GM21515 (cell line): ENCODE results near the gene GCAT.

Source experiments
- ATAC-seq: cut with Tn5 transposase; IDR thresholded peaks from one replicate; pipeline ENCODE4 v1.9.1; 2021; ENCODE audit not compliant: unreplicated experiment

GCAT gene

DNA sequence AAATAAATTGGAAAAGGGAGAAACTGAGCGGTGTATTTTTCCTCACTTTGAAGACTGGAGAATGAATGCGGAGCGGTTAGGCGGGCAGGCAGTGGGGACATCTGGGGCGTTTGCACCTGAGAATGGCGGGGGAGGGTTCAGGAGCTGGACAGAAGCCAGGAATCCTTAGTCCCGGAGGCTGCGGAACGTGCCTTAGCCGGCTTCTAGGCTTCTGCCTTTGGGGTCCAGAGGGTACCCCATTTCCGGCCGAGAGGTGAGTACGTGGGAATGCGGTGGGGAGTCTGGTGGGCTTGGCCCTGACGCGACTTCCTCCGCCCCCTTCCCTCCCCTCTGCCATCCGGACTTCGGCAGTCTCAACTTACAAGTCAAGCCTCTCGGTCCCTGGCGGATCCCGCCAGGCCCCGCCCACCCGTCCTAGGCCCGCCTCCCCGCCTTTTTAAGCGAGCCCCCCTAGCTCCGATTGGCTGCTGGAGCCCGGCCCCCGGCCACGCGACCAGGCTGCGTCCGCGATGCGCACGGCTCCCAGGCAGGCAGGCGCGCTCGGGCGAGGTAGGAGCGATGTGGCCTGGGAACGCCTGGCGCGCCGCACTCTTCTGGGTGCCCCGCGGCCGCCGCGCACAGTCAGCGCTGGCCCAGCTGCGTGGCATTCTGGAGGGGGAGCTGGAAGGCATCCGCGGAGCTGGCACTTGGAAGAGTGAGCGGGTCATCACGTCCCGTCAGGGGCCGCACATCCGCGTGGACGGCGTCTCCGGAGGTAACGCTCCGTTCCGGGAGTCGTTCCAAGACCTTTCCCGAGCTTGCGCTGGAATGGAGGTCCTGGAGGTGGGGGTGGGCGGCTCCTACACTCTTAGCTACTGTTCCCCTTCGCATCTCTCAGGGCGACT lies at the start of gene GCAT:
Gene GCAT, plus strand, starts transcription at position 525 of the 884 bp plus-strand sequence. Its CDS starts 34 bp downstream, at position 559.
- peak; percentile 82 for ATAC-seq

GRCh38 chr22:37758694-37759093 lies 49.0 kb upstream of the GCAT start:
- ATAC-seq: no peak

- ATAC-seq: no peak
Measured at GRCh38 chr22:37759281-37759680, 48.5 kb upstream of the GCAT start.

DNA sequence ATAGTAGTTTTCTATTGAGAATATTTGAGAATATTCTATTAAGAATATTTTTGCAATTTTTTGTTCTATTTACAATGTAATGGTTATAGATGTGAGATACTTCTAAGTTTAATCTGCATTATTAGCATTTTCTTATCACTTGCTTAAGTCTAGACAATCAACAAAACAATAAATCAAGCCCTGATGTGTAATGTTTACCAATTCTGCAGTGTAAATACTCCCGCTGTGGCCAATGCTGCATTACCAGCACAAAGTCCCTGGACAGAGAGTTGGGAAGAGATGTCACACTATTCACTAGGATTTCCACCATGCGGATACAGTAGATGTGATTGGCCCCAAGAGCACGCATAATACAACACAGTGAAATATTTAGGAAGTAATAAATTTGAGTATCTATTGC lies 47.6 kb upstream of the GCAT start:
- ATAC-seq: no peak

DNA sequence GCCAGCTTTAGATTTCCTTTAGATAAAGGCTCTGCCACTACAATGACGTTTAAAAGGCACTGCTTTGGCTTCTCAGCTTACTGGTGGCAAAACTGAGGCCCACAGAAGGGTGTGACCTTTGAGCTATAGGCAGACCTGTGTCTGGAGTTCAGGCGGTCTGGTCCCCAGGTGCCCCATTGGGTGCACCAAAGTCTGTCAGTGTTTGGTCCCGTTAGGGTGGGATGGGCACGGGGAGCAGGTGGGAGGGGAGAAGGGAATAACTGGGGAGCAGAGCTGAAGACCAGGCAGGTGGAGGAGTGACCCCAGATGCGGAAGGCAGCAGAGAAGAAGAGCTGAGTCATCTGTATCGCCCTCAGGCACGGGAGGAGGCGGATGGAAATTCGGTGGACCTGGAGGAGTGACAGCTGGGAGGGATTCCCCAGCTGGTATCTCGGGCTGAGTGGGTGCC lies 45.3 kb upstream of the GCAT start:
- no peak for ATAC-seq

- no peak for ATAC-seq
Measured at GRCh38 chr22:37763012-37763411, 44.7 kb upstream of the GCAT start.

DNA sequence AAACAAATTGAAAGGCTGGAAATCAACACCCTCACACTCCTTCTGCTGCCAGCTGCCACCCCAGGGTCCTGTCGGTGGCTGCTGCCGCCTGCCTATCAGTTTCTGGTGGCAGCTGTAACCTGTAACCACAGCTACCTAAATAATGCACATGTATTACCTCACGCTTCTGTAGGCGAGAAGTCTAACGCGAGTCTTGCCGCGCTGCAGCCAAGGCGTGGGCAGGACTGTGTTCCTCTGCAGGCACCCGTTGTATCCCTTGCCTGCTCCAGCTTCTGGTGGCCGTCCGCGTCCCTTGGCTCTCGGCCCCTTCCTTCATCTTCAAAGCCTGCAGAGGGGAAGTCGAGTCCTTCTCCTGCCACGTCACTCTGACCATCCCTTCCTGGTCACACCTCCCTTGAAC lies 44.1 kb upstream of the GCAT start:
- no peak for ATAC-seq

DNA sequence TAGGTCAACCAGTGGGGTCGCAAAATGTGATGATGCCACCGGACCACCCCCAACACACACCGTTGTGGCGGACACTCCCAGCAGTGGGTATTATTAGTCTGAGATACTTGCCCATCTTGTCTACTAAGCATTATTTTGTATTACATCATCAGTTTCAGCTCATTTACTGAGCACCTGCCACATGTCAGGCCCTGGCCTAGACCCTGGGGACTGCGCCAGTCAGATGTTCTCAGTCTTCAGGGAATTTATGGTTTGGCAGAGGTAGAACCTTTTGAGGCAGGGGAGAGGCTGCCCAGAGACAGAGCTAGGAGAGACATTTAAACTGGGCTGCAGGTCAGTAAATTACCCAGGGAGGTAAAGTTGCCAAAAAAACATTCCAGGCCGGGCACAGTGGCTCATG lies 43.1 kb upstream of the GCAT start:
- no peak for ATAC-seq

- ATAC-seq: no peak
Measured at GRCh38 chr22:37765498-37765897, 42.2 kb upstream of the GCAT start.

DNA sequence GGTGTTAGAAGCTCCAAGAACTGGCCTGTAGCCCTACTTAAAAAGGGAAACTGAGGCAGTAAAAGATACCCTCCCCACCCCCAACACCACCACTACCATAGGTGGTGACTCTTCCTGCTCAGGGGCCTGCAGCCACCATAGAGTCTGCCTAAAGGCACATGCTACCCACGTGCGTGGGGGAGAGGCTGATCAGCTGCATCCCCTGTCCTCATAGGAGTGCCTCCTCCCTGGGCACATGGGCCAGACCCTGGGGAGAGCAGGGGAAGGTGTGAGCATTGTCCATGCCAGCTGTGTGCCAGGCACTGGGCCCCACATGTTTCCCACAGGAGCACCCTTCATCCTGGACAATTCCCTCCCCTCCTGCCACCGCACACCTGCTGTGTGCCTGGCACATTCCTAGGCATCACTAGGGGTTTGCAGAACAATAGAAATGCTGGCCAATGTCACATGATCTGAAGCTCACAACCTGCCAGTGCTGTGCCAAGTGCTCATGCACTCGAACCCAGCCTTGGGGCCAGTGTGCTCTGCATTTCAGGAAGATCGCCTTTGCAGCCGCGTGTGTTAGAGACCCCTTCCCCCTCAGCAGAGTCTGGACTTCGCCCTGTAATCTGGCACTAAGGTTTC lies 41.7 kb upstream of the GCAT start:
- no peak for ATAC-seq

GRCh38 chr22:37768273-37768672 lies 39.5 kb upstream of the GCAT start:
- ATAC-seq: no peak

DNA sequence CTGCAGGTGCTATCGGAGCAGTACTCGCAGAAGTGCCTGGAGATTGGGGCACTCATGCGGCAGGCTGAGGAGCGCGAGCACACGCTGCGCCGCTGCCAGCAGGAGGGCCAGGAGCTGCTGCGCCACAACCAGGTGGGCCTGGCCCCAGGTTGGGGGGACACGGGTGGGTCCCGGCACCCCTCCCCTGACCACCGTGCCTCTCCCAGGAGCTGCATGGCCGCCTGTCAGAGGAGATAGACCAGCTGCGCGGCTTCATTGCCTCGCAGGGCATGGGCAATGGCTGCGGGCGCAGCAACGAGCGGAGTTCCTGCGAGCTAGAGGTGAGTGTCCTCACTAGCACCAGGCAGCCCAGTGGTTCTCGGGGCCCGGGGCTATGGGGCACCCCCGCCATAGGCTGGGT lies 38.7 kb upstream of the GCAT start:
- ATAC-seq: no peak

DNA sequence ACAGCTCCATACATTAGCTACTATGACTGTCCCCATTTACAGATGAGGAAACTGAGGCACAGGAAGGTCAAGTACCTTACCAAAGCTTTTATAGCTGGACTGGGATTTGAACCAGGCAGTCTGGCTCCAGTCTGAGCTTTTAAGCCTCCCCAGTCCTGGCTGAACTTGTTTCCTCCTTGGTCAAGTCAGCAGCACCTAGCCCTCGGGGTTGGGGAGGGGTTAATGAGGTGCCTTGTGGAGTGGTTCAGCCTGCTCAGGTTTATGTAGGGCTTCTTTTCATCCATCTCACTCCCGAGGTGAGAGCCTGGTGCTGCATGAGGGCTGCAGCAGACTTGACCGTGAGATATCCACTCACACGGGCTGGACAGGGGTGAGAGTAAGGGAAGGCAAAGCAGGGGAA lies 36.7 kb upstream of the GCAT start:
- ATAC-seq: no peak

DNA sequence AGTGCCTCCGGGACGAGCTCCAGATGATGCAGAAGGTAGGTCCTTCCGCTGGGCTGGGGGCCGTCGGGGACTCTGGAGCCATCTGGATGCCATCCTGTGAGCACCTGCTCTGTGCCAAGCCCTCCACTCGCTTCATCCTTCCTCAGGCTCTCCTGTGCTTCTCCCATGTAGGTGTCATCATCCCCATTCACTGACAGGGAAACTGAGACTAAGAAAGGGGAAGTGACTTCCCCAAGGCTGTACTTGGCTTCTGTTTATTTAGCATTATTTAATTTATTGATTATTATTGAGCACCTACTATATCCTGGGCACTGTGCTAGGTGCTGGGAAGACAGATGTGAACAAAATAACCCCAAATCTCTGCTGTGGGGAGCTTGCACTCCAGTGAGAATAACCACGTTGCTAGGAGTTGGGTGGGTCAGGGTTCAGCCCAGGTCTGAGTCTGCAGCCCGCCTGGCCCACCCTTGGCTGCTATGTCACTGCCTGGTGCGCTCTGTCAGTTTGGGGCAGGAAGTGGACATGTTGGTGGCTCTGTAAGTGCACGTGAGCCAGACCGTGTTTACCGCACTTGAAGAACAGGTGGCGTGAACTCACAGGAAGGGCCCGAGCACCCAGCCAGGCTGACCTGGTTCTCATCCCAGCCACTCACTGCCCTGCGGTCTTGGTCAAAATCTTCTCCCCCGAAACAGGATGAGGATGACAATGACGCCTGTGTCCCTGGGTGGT lies 35.9 kb upstream of the GCAT start:
- ATAC-seq: no peak

DNA sequence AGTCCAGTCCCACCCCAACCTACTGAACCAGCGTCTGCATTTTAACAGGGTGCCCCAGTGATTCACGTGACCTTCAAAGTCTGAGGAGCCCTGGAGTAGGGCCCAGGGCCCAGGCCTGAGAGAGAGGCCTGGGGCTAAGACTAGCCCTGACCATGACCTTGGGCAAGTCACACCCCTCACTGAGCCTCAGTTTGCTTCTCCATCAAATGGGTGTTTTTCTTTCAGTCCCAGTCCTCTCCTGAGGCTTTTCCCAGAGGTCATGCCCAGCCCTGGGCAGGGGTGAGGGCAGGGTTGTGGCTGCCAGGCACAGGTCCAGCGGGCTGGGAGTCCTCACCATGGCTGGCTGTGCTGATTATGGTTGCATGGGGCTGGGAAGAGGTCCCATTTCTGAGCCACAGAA lies 33.0 kb upstream of the GCAT start:
- no peak for ATAC-seq

GRCh38 chr22:37775785-37776638 lies 31.7 kb upstream of the GCAT start:
- no peak for ATAC-seq

GRCh38 chr22:37776639-37777005 lies 31.1 kb upstream of the GCAT start:
- ATAC-seq: no peak

DNA sequence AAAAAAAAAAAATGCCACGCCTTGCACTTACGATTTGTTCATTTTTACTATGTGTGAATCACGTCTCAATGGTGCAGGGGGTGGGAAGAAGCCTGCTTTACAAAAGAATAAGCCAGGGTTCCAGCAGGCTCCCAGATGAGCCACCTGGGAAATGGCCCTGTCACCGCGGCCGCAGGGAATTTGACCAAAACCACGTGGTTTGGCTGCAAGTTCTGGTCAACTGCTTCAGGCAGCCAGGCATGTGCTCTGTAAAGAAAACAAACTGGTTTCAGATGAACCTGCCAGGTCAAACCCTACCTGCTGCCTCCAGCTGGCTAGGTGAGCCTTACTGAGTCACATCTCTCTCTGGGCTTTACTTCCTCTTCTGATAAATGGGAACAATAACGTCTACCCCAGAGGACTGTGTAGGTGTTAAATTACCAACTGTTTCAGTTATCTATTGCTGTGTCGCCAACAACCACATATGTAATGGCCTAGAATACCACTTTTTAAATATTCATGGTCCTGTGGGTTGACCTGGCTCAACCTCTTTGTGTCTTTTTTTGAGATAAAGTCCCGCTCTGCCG lies 30.5 kb upstream of the GCAT start:
- ATAC-seq: no peak

DNA sequence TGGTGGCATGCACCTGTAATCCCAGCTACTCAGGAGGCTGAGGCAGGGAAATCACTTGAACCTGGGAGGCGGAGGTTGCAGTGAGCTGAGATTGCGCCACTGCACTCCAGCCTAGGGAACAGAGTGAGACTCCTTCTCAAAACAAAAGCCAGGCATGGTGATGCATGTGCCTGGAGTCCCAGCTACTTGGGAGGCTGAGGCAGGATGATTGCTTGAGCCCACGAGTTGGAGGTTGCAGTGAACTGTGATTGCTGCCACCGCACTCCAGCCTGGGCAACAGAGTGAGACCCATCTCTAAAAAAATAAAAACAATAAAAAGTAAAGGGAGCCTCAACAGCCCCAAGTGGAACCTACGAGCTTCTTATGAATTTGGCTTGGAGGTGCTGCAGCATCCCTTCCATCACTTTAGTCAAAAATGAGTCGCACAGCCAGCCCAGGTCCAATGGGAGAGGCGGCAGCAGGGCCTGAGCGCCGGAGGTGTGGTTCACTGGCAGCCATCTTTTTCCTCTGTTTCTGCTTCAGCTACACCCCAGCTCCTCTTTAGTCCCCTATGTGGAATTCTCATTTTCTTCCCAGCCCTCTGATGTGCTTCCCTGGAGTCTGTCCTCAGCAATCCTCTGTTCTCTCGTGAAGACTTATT lies 29.2 kb upstream of the GCAT start:
- ATAC-seq: no peak

DNA sequence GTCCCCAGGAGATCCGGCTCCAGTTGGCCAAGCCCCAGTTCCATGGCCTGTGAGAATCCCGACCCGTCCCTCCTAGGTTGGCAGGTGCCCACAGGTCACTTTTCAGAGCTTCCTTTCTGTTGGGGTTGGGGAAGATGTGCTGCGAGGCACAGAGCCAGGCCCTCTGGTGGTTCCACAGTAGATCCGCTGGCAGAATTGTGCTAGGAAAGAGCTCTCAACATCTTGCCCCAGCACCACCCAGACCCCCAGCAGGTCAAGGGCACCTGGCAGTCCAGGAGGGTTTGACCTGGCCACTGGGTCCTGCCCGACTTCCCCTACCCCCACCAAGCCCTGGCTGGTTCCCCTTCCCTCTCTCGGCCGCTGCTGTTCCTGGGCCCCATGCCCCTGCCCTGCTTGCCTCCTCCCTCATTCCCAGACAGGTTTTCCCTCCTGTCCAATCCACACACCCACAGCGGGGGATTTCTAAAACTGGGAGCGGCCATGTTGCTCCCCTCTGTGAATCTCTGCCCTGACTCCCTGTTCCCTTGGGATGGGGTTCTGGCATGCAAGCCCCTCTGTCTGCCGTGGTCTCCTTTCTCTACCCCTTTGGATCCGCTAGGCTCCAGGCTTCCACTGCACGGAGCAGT lies 26.2 kb upstream of the GCAT start:
- no peak for ATAC-seq
